Tibial nerve (tissue), 4 donors: ENCODE data around the gene FOXA2. TPM values are rescaled to one million over a fixed set of nuclear protein-coding genes. Genes with fewer than 3 reads are reported as not detected.
"Not testable (repeated sequence)": the region's sequence is repeated elsewhere in the genome, so short reads cannot be mapped to it uniquely, and the experiment has no call there.

Source experiments
- DNase-seq, 2 donors: peaks; one replicate each; pipeline ENCODE4 v3.0.0-alpha.2; 2019; ENCODE audit warnings: low spot score in 2 of 2
- H3K27ac ChIP-seq, 4 donors: fragments of 200-600 bp; sonication (generic) in 3 of 4; one replicate each; pipeline ENCODE4 v1.5.1; 2017 to 2019; ENCODE audit warnings: mild to moderate bottlenecking in 1 of 4
- H3K27me3 ChIP-seq, 2 donors: fragments of 200-600 bp; sonication (generic) in 1 of 2; one replicate each; pipeline versions ENCODE4 v1.5.1 to v1.6.0; 2017 to 2019
- H3K36me3 ChIP-seq, 3 donors: fragments of 200-600 bp; sonication (generic); one replicate each; pipeline ENCODE4 v1.5.1; 2018 to 2019
- H3K4me1 ChIP-seq, 4 donors: fragments of 200-600 bp; sonication (generic) in 3 of 4; one replicate each; pipeline ENCODE4 v1.5.1; 2017 to 2019
- H3K4me3 ChIP-seq, 4 donors: fragments of 200-600 bp; sonication (generic) in 3 of 4; one replicate each; pipeline ENCODE4 v1.5.1; 2017 to 2019; ENCODE audit warnings: mild to moderate bottlenecking in 1 of 4, moderate library complexity in 1 of 4
- H3K9me3 ChIP-seq, 4 donors: fragments of 200-600 bp; sonication (generic) in 3 of 4; one replicate each; pipeline ENCODE4 v1.5.1; 2017 to 2019
- EP300 ChIP-seq, 2 donors: sonication (generic); formaldehyde crosslinking; IDR thresholded peaks; one replicate each; pipeline ENCODE4 v1.6.1; 2017; ENCODE audit warnings: antibody characterized with exemption in 2 of 2, mild to moderate bottlenecking in 1 of 2
- POLR2A ChIP-seq, 2 donors: fragments of 450-650 bp; IDR thresholded peaks; one replicate each; pipeline ENCODE4 v1.6.1; 2017; ENCODE audit warnings: antibody characterized with exemption in 2 of 2, mild to moderate bottlenecking in 2 of 2, moderate library complexity in 2 of 2
- WGBS, 2 donors: methylation state at CpG; one replicate each; pipeline ENCODE4 v1.1.5; 2018; 5-methylcytosine and 5-hydroxymethylcytosine counted together
- total RNA-seq, 4 donors: library from RNA; depleted of rRNA; stranded (reverse); fragments of >200 nt; gene quantifications; one replicate each; pipeline ENCODE4 v1.1.0, GENCODE V29; 2016
- TF ChIP-seq, protein P1 (sequence below), 5 experiments: fragments of 200-600 bp in 3 of 5; fragments of 450-650 bp in 2 of 5; sonication (generic) in 3 of 5; IDR thresholded peaks; one replicate each; pipeline ENCODE4 v1.5.1; 2016 to 2019; ENCODE audit warnings: antibody characterized with exemption in 5 of 5, mild to moderate bottlenecking in 3 of 5, moderate library complexity in 2 of 5

Gene FOXA2
- total RNA-seq, 4 donors from 2014 or later, result 0.60 TPM; not detected in 3

DNA sequence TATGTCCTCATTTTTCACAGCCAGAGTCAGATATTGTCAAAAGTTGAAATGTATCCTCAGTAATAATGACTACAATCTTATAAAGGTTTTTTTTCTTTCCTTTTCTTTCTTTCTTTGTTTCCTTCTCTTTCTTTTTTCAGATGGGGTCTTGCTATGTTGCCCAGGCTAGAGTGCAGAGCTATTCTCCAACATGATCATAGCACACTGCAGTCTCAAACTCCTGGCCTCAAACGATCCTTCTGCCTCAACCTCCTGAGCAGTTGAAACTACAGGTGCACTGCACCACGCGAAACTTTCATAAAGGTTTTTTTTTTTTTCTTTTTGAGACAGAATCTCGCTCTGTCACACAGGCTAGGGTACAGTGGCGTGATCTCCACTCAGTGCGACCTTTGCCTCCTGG lies 31.1 kb upstream of the FOXA2 start:
- no peaks in the 10 kb centered on the region for H3K9me3 ChIP-seq
- 89 to 93% methylated on average over 6 of the region's 6 CpGs for WGBS, 2 donors
- TF ChIP-seq, protein P1, sequence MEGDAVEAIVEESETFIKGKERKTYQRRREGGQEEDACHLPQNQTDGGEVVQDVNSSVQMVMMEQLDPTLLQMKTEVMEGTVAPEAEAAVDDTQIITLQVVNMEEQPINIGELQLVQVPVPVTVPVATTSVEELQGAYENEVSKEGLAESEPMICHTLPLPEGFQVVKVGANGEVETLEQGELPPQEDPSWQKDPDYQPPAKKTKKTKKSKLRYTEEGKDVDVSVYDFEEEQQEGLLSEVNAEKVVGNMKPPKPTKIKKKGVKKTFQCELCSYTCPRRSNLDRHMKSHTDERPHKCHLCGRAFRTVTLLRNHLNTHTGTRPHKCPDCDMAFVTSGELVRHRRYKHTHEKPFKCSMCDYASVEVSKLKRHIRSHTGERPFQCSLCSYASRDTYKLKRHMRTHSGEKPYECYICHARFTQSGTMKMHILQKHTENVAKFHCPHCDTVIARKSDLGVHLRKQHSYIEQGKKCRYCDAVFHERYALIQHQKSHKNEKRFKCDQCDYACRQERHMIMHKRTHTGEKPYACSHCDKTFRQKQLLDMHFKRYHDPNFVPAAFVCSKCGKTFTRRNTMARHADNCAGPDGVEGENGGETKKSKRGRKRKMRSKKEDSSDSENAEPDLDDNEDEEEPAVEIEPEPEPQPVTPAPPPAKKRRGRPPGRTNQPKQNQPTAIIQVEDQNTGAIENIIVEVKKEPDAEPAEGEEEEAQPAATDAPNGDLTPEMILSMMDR (IDR thresholded peaks at IDR 0.05), result no peak
- no peak for TF ChIP-seq POLR2A (IDR thresholded peaks at IDR 0.05)
- no peak for TF ChIP-seq EP300 (IDR thresholded peaks at IDR 0.05)
- H3K4me3 ChIP-seq, result no peak overlapping the region
- DNase-seq, result no peak
- no peaks in the 10 kb centered on the region for H3K4me1 ChIP-seq
- H3K27me3 ChIP-seq, result no peaks in the 10 kb centered on the region
- no peaks in the 10 kb centered on the region for H3K36me3 ChIP-seq
- H3K27ac ChIP-seq, result no peak overlapping the region

DNA sequence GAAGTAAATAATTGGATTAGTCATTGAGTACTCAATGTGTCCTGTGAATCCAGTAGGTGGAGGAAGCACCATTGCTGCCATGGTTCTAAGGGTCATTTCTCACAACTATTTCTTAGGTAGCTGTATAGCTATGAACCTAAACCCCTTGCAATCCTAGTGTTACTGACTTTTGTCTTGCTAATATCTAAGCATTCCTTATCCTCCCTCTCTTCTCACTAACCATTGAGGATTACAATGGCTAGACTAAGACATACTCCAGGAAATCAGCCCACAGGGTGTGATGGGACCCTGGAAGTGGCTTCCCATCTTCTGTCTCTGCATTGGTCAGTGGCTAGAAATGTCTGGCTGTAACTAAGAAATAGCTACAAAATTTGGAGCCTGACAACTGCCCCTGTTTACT lies 27.3 kb upstream of the FOXA2 start:
- no peaks in the 10 kb centered on the region for H3K36me3 ChIP-seq
- H3K27ac ChIP-seq, result no peak overlapping the region
- no peaks in the 10 kb centered on the region for H3K27me3 ChIP-seq
- no peak for DNase-seq
- TF ChIP-seq, protein P1 (IDR thresholded peaks at IDR 0.05), result no peak
- no peak overlapping the region for H3K4me3 ChIP-seq
- no peaks in the 10 kb centered on the region for H3K9me3 ChIP-seq
- H3K4me1 ChIP-seq, result no peaks in the 10 kb centered on the region

DNA sequence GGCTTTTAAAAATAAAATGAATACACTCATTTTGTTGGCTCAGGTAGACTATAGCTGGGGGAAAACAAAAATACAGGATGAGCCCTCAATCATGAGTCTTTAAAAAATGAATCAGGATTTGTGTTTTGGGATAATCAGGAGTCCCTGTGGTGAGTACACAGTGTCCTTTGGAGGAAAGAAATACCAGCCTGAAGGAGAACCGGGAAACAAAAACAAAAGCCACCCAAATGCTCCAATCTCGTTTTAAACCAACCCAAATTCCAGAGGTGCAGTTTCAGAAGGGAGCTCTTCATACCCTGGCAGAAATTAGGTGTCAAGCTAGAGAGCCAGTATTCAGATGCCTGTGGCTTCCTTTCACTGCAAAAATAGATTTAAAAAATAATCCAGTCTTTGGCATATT lies 23.3 kb upstream of the FOXA2 start:
- H3K9me3 ChIP-seq, result no peaks in the 10 kb centered on the region
- H3K4me3 ChIP-seq, result no peak overlapping the region
- TF ChIP-seq EP300 (IDR thresholded peaks at IDR 0.05), result no peak
- TF ChIP-seq POLR2A (IDR thresholded peaks at IDR 0.05), result no peak
- TF ChIP-seq, protein P1 (IDR thresholded peaks at IDR 0.05), result no peak
- DNase-seq, result no peak
- no peaks in the 10 kb centered on the region for H3K4me1 ChIP-seq
- no peak overlapping the region for H3K27ac ChIP-seq
- 21% methylated on average over 2 of the region's 2 CpGs for WGBS, 2 donors
- H3K36me3 ChIP-seq, result no peaks in the 10 kb centered on the region
- H3K27me3 ChIP-seq, result no peaks in the 10 kb centered on the region

DNA sequence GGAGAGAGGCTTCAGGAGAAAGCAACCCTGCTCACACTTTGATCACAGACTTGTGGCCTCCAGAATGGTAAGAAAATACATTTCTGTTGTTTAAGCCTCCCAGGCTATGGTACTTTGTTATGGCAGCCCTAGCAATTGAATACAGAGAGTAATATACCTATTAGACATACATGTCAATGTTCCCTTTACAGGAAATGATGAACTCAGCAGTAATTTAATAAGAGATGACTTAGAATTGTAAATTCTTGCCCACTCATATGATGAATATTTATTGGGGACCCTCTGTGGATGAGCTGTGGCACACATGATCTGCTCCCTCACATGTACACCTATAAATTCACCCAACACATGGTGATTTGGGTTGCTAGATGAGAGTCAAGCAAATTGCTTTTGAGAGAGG lies 20.4 kb upstream of the FOXA2 start:
- no peak overlapping the region for H3K4me3 ChIP-seq
- H3K4me1 ChIP-seq, result no peaks in the 10 kb centered on the region
- TF ChIP-seq POLR2A (IDR thresholded peaks at IDR 0.05) (no peak), EP300 (IDR thresholded peaks at IDR 0.05) (no peak)
- TF ChIP-seq, protein P1 (IDR thresholded peaks at IDR 0.05), result no peak
- H3K27me3 ChIP-seq, result peaks cover 0 to 3% of the 10 kb centered on the region in 2 donors
- H3K27ac ChIP-seq, result no peak overlapping the region
- no peaks in the 10 kb centered on the region for H3K36me3 ChIP-seq
- DNase-seq, result no peak
- H3K9me3 ChIP-seq, result no peaks in the 10 kb centered on the region

DNA sequence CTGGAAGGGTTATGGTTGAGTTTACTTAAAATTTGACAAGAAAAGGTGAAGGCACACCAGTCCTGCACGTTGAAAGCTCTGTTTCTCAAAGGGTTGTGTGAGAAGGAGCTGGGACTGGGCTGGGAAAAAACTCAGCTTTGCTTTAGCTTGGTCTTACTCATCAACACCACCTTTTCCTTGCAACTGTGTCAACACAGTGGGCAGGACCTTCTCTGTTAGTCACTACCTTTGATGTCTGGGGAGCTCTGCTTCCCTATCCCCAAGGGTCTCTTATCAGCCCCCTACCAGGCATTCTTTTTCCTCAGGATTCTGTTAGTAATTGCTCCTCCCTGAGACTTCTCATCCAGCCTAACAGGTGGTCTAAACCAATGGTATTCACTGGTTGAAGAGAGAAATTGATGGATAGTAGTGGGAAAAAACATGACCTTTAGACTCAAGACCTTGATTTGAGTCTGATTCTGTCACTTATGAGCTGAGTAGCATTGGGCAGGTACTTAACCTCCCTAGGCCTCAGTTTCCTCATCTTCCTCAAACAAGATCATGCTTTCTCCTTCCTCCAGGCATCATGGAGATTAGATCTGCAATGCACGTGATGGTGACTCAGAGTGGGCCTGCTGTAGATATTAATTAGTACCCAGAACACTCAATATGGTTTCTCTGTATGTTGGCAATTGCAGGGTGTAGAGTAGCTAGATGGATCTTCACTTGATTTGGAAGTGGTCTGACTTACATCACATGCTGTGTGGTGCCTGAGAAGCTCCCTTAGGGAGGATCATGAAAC lies 17.2 kb upstream of the FOXA2 start:
- Histone ChIP-seq H3K9me3 (no peaks in the 10 kb centered on the region), H3K36me3 (no peaks in the 10 kb centered on the region), H3K27me3 (peaks cover 0 to 13% of the 10 kb centered on the region in 2 donors), H3K27ac (no peak overlapping the region), H3K4me1 (no peaks in the 10 kb centered on the region), H3K4me3 (no peak overlapping the region)
- TF ChIP-seq, protein P1 (IDR thresholded peaks at IDR 0.05), result no peak
- no peak for TF ChIP-seq POLR2A (IDR thresholded peaks at IDR 0.05)
- no peak for TF ChIP-seq EP300 (IDR thresholded peaks at IDR 0.05)
- WGBS, 2 donors, result 56 to 61% methylated on average over 2 of the region's 2 CpGs
- DNase-seq, result no peak

DNA sequence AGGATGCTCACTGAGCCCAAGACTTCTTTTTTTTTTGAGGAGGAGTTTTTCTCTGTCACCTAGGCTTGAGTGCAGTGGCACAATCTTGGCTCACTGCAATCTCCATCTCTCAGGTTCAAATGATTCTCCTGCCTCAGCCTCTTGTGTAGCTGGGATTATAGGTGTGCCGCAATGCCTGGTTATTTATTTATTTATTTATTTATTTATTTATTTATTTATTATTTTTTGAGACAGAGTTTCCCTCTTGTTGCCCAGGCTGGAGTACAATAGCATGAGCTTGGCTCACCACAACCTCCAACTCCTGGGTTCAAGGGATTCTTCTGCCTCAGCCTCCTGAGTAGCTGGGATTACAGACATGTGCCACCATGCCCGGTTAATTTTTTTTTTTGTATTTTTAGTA lies 14.9 kb upstream of the FOXA2 start:
- H3K9me3 ChIP-seq, H3K36me3 ChIP-seq, H3K27ac ChIP-seq, H3K4me3 ChIP-seq, H3K4me1 ChIP-seq, DNase-seq: not testable (repeated sequence)
- H3K27me3 ChIP-seq, result peaks cover 0 to 15% of the 10 kb centered on the region in 2 donors
- 96 to 99% methylated on average over 2 of the region's 2 CpGs for WGBS, 2 donors
